ENCODE results near the gene PSMD10. TPM values are rescaled to one million over a fixed set of nuclear protein-coding genes. Genes with fewer than 3 reads are reported as not detected.
A peak's percentile ranks its signal among the peaks of the same experiment; 100 is the strongest.

Gene PSMD10
- total RNA-seq, result 10 to 100 TPM; 15.9 to 21.4 (median 16.1) TPM
- 39.8 TPM for total RNA-seq (2013)

- intact Hi-C loops (cut with micrococcal nuclease), result no loop called here
- peaks cover 5% of the 10 kb centered on the region for H3K4me1 ChIP-seq (ENCODE audit: control insufficient read depth, insufficient read depth, low read length)
- Mint-ChIP-seq H3K4me1 (no peaks in the 10 kb centered on the region), H3K9me3 (no peaks in the 10 kb centered on the region), H3K36me3 (no peaks in the 10 kb centered on the region), H3K4me3 (no peak within 1 kb of the TSS), H3K27me3 (ENCODE audit: low read depth in 2 of 2) (no peaks in the 10 kb centered on the region), H3K27ac (no peak within 1 kb of the TSS)
- WGBS (ENCODE audit: insufficient coverage), result under 1% methylated on average over 47 of the region's 47 CpGs
- peak; percentile 75 to 92 for DNase-seq
- no peak for TF ChIP-seq CTCF (IDR thresholded peaks at IDR 0.05)
- no peaks in the 10 kb centered on the region for H3K9me3 ChIP-seq (ENCODE audit: control insufficient read depth, insufficient read depth, low read length)
- no peaks in the 10 kb centered on the region for H3K27me3 ChIP-seq (ENCODE audit: control insufficient read depth, insufficient read depth, low read length)
- H3K36me3 ChIP-seq (ENCODE audit: control insufficient read depth, insufficient read depth, low read length), result peaks cover 4% of the 10 kb centered on the region
- H3K4me3 ChIP-seq (ENCODE audit: low read length), result peak within 1 kb of the TSS; percentile 82
- peak within 1 kb of the TSS; percentile 94 for H3K27ac ChIP-seq (ENCODE audit: low read length)
- ATAC-seq, result peak; percentile 95 to 98 (median 96)
These were observed at the start of gene PSMD10, which contains the start of gene ATG4A for GRCh38 chrX:108091264-108091877. Gene PSMD10, minus strand, starts transcription at chrX:108091542. Its CDS starts 22 bp downstream, at chrX:108091520. Gene ATG4A, plus strand, starts transcription at chrX:108091778. Its CDS starts 49 bp downstream, at chrX:108091827.

- ATAC-seq (no peak), DNase-seq (peak in 1 of 2 donors; percentile 4)
- no peak overlapping the region for H3K27ac Mint-ChIP-seq
- H3K36me3 Mint-ChIP-seq, result no peaks in the 10 kb centered on the region
- no peaks in the 10 kb centered on the region for H3K27me3 Mint-ChIP-seq (ENCODE audit: low read depth in 2 of 2)
- H3K4me1 Mint-ChIP-seq, result no peaks in the 10 kb centered on the region
- H3K4me3 ChIP-seq (ENCODE audit: low read length), result no peak overlapping the region
- no peak overlapping the region for H3K27ac ChIP-seq (ENCODE audit: low read length)
- no peaks in the 10 kb centered on the region for H3K27me3 ChIP-seq (ENCODE audit: control insufficient read depth, insufficient read depth, low read length)
- WGBS (ENCODE audit: insufficient coverage), result 89% methylated on average over 3 of the region's 7 CpGs
- intact Hi-C loops (cut with micrococcal nuclease), result no loop called here
- H3K4me3 Mint-ChIP-seq, result no peak overlapping the region
- peaks cover 16% of the 10 kb centered on the region for H3K36me3 ChIP-seq (ENCODE audit: control insufficient read depth, insufficient read depth, low read length)
- no peaks in the 10 kb centered on the region for H3K4me1 ChIP-seq (ENCODE audit: control insufficient read depth, insufficient read depth, low read length)
- no peaks in the 10 kb centered on the region for H3K9me3 ChIP-seq (ENCODE audit: control insufficient read depth, insufficient read depth, low read length)
- no peaks in the 10 kb centered on the region for H3K9me3 Mint-ChIP-seq
- no peak for TF ChIP-seq CTCF (IDR thresholded peaks at IDR 0.05)
These were observed 47.7 kb upstream of the PSMD10 start for GRCh38 chrX:108138814-108139702.

- 100% methylated on average over 1 of the region's 1 CpG for WGBS (ENCODE audit: insufficient coverage)
- Mint-ChIP-seq H3K27ac (no peak overlapping the region), H3K4me3 (no peak overlapping the region), H3K4me1 (no peaks in the 10 kb centered on the region), H3K27me3 (ENCODE audit: low read depth in 2 of 2) (no peaks in the 10 kb centered on the region), H3K9me3 (no peaks in the 10 kb centered on the region), H3K36me3 (no peaks in the 10 kb centered on the region)
- DNase-seq (no peak), ATAC-seq (no peak)
- Histone ChIP-seq H3K4me3 (ENCODE audit: low read length) (no peak overlapping the region), H3K4me1 (ENCODE audit: control insufficient read depth, insufficient read depth, low read length) (no peaks in the 10 kb centered on the region), H3K27ac (ENCODE audit: low read length) (no peak overlapping the region), H3K27me3 (ENCODE audit: control insufficient read depth, insufficient read depth, low read length) (no peaks in the 10 kb centered on the region), H3K36me3 (ENCODE audit: control insufficient read depth, insufficient read depth, low read length) (peaks cover 27% of the 10 kb centered on the region), H3K9me3 (ENCODE audit: control insufficient read depth, insufficient read depth, low read length) (no peaks in the 10 kb centered on the region)
- no peak for TF ChIP-seq CTCF (IDR thresholded peaks at IDR 0.05)
- intact Hi-C loops (cut with micrococcal nuclease), result no loop called here
These were observed 43.4 kb upstream of the PSMD10 start for GRCh38 chrX:108134724-108135123.
